HEK293T (cell line): ENCODE results near the gene C1QTNF1.

Source experiments
- CTCF ChIA-PET: fragments of 350-600 bp; formaldehyde crosslinking; extraction: SDS; loops from one replicate; lab custom pipeline; 2021; ENCODE audit warnings: antibody characterized with exemption, inconsistent platforms; lab: Yijun Ruan, JAX
- POLR2A ChIA-PET: fragments of 350-600 bp; formaldehyde crosslinking; extraction: SDS; loops from one replicate; lab custom pipeline; 2020; ENCODE audit warnings: antibody characterized with exemption, inconsistent platforms; lab: Yijun Ruan, JAX
- DNase-seq: peaks from one replicate; pipeline ENCODE4 v3.0.0; 2012; ENCODE audit warnings: mixed read lengths; ENCODE audit errors: extremely low spot score
- ARNT ChIP-seq: fragments of 450-650 bp; IDR thresholded peaks from 2 replicates; pipeline ENCODE4 v1.6.1; 2017; ENCODE audit warnings: mild to moderate bottlenecking
- BHLHE40 ChIP-seq: fragments of 450-650 bp; IDR thresholded peaks from 2 replicates; pipeline ENCODE4 v1.6.1; 2016; ENCODE audit warnings: mild to moderate bottlenecking, moderate library complexity, borderline replicate concordance
- CTBP1 ChIP-seq: fragments of 450-650 bp; IDR thresholded peaks from 2 replicates; pipeline ENCODE4 v1.6.1; 2016; ENCODE audit warnings: borderline replicate concordance
- ELF4 ChIP-seq: fragments of 450-650 bp; IDR thresholded peaks from 2 replicates; pipeline ENCODE4 v1.6.1; 2017; ENCODE audit warnings: antibody characterized with exemption
- FOXA1 ChIP-seq: fragments of 450-650 bp; IDR thresholded peaks from 2 replicates; pipeline ENCODE4 v1.6.1; 2016; ENCODE audit warnings: mild to moderate bottlenecking
- FOXK2 ChIP-seq: fragments of 450-650 bp; IDR thresholded peaks from 2 replicates; pipeline ENCODE4 v1.6.1; 2016; ENCODE audit warnings: mild to moderate bottlenecking
- FOXM1 ChIP-seq: fragments of 450-650 bp; IDR thresholded peaks from 2 replicates; pipeline ENCODE4 v1.6.1; 2017; ENCODE audit warnings: mild to moderate bottlenecking, borderline replicate concordance
- HDGF ChIP-seq: fragments of 450-650 bp; IDR thresholded peaks from 2 replicates; pipeline ENCODE4 v1.6.1; 2017; ENCODE audit warnings: antibody characterized with exemption, borderline replicate concordance
- L3MBTL2 ChIP-seq: fragments of 450-650 bp; conservative IDR thresholded peaks from 2 replicates; pipeline ENCODE4 v1.6.1; 2016; ENCODE audit warnings: mild to moderate bottlenecking
- LEF1 ChIP-seq: fragments of 450-650 bp; IDR thresholded peaks from 2 replicates; pipeline ENCODE4 v1.6.1; 2017; ENCODE audit warnings: mild to moderate bottlenecking, borderline replicate concordance
- NFRKB ChIP-seq: fragments of 450-650 bp; IDR thresholded peaks from 2 replicates; pipeline ENCODE4 v1.6.1; 2016; ENCODE audit warnings: mild to moderate bottlenecking, moderate library complexity
- PKNOX1 ChIP-seq: fragments of 450-650 bp; IDR thresholded peaks from 2 replicates; pipeline ENCODE4 v1.6.1; 2016
- SP1 ChIP-seq: fragments of 450-650 bp; IDR thresholded peaks from 2 replicates; pipeline ENCODE4 v1.6.1; 2017
- SUZ12 ChIP-seq: fragments of 450-650 bp; IDR thresholded peaks from 2 replicates; pipeline ENCODE4 v1.6.1; 2016; ENCODE audit warnings: mild to moderate bottlenecking
- TARDBP ChIP-seq: fragments of 450-650 bp; IDR thresholded peaks from 2 replicates; pipeline ENCODE4 v1.6.1; 2016
- ZNF384 ChIP-seq: fragments of 450-650 bp; IDR thresholded peaks from 2 replicates; pipeline ENCODE4 v1.6.1; 2016

Gene C1QTNF1

GRCh38 chr17:79007504-79008381 is 16.2 kb upstream of the C1QTNF1 start:
- no peak for DNase-seq
- ChIA-PET POLR2A (no interaction called here), CTCF (no interaction called here)
- no peak for TF ChIP-seq HDGF
- no peak for TF ChIP-seq L3MBTL2
- TF ChIP-seq SUZ12, result no peak
- no peak for TF ChIP-seq FOXM1
- TF ChIP-seq NFRKB, result no peak
- no peak for TF ChIP-seq PKNOX1
- no peak for TF ChIP-seq TARDBP
- no peak for TF ChIP-seq FOXA1
- no peak for TF ChIP-seq ELF4
- TF ChIP-seq LEF1, result no peak

GRCh38 chr17:79008666-79009387 is 15.1 kb upstream of the C1QTNF1 start:
- POLR2A ChIA-PET, result interaction anchor here (1.3 kb wide), 1 partner anchor 24 kb away, joined by 3 read pairs; no protein-coding TSS in a partner anchor
- TF ChIP-seq ELF4, result no peak
- no peak for TF ChIP-seq NFRKB
- TF ChIP-seq FOXM1, result no peak
- no peak for TF ChIP-seq CTBP1
- TF ChIP-seq ARNT, result no peak
- TF ChIP-seq L3MBTL2, result no peak
- DNase-seq, result no peak
- CTCF ChIA-PET, result no interaction called here

GRCh38 chr17:79009397-79010303 is 14.3 kb upstream of the C1QTNF1 start, which contains the start of gene CANT1:
CANT1 (minus strand) TSS chr17:79009764; CDS start chr17:78997622, 12,142 bp downstream.
- ChIA-PET CTCF (no interaction called here), POLR2A (interaction anchor here (0.6 to 1.8 kb wide), 10 partner anchors 9 to 105 kb away, joined by 3 to 7 read pairs (median 4); no protein-coding TSS in a partner anchor)
- no peak for TF ChIP-seq FOXK2
- peak; percentile 62; the same call in 1 of the 2 replicates for TF ChIP-seq ELF4
- TF ChIP-seq L3MBTL2, result peak; percentile 77
- TF ChIP-seq NFRKB, result no peak
- no peak for TF ChIP-seq BHLHE40
- no peak for TF ChIP-seq LEF1
- TF ChIP-seq ZNF384, result peak; percentile 99
- DNase-seq, result peak; percentile 99

- no peak for TF ChIP-seq TARDBP
- POLR2A ChIA-PET, result interaction anchor here (0.6 to 1.8 kb wide), 10 partner anchors 10 to 104 kb away, joined by 3 to 7 read pairs (median 4); no protein-coding TSS in a partner anchor
- CTCF ChIA-PET, result no interaction called here
- DNase-seq, result no peak
These were observed 13.7 kb upstream of the C1QTNF1 start for GRCh38 chr17:79010304-79010646.

- TF ChIP-seq FOXK2, result no peak
- TF ChIP-seq BHLHE40, result no peak
- no peak for TF ChIP-seq ELF4
- TF ChIP-seq TARDBP, result no peak
- no peak for TF ChIP-seq SP1
- no peak for TF ChIP-seq ARNT
- TF ChIP-seq FOXA1, result no peak
- no peak for TF ChIP-seq FOXM1
- TF ChIP-seq ZNF384, result no peak
- TF ChIP-seq PKNOX1, result no peak
- TF ChIP-seq HDGF, result no peak
- TF ChIP-seq CTBP1, result no peak
- TF ChIP-seq SUZ12, result no peak
- TF ChIP-seq LEF1, result no peak
- no peak for TF ChIP-seq L3MBTL2
- no peak for DNase-seq
- CTCF ChIA-PET, result no interaction called here
- POLR2A ChIA-PET, result no interaction called here
These were observed 12.4 kb upstream of the C1QTNF1 start for GRCh38 chr17:79011451-79012147.
